ENCODE data around the gene SALL2.

Gene SALL2

GRCh38 chr14:21524575-21525490 lies 1.3 kb downstream of the SALL2 start:
- no peak for TF ChIP-seq TEAD4 (IDR thresholded peaks at IDR 0.05)
- no peak for TF ChIP-seq REST (IDR thresholded peaks at IDR 0.05; ENCODE audit: low read depth)
- no peak for TF ChIP-seq ZBTB7A (IDR thresholded peaks at IDR 0.05; ENCODE audit: low read depth)
- TF ChIP-seq TAF1 (IDR thresholded peaks at IDR 0.05; ENCODE audit: low read depth), result no peak
- TF ChIP-seq FOXM1 (IDR thresholded peaks at IDR 0.05; ENCODE audit: borderline replicate concordance, low read depth), result no peak
- TF ChIP-seq CEBPB (IDR thresholded peaks at IDR 0.05), result no peak
- no peak for TF ChIP-seq YY1 (IDR thresholded peaks at IDR 0.05; ENCODE audit: low read depth)
- no peak for TF ChIP-seq RAD21 (IDR thresholded peaks at IDR 0.05; ENCODE audit: low read depth)

- TF ChIP-seq CEBPB (IDR thresholded peaks at IDR 0.05) (no peak), RAD21 (IDR thresholded peaks at IDR 0.05; ENCODE audit: low read depth) (no peak), REST (IDR thresholded peaks at IDR 0.05; ENCODE audit: low read depth) (no peak)
Observed at GRCh38 chr14:21523203-21523602, 2.9 kb downstream of the SALL2 start.

GRCh38 chr14:21521501-21521900 lies 4.6 kb downstream of the SALL2 start:
- no peak for TF ChIP-seq NFIC (IDR thresholded peaks at IDR 0.05)
- TF ChIP-seq, protein P1, sequence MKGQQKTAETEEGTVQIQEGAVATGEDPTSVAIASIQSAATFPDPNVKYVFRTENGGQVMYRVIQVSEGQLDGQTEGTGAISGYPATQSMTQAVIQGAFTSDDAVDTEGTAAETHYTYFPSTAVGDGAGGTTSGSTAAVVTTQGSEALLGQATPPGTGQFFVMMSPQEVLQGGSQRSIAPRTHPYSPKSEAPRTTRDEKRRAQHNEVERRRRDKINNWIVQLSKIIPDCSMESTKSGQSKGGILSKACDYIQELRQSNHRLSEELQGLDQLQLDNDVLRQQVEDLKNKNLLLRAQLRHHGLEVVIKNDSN (IDR thresholded peaks at IDR 0.05), result no peak
- TF ChIP-seq TAF1 (IDR thresholded peaks at IDR 0.05; ENCODE audit: low read depth), result no peak
- TF ChIP-seq, protein P2, sequence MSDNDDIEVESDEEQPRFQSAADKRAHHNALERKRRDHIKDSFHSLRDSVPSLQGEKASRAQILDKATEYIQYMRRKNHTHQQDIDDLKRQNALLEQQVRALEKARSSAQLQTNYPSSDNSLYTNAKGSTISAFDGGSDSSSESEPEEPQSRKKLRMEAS (IDR thresholded peaks at IDR 0.05), result no peak
- no peak for TF ChIP-seq FOXM1 (IDR thresholded peaks at IDR 0.05; ENCODE audit: borderline replicate concordance, low read depth)
- TF ChIP-seq REST (IDR thresholded peaks at IDR 0.05; ENCODE audit: low read depth), result no peak

GRCh38 chr14:21520767-21521166 lies 5.4 kb downstream of the SALL2 start:
- no peak for TF ChIP-seq FOXM1 (IDR thresholded peaks at IDR 0.05; ENCODE audit: borderline replicate concordance, low read depth)
- no peak for TF ChIP-seq NFIC (IDR thresholded peaks at IDR 0.05)
- no peak for TF ChIP-seq YY1 (IDR thresholded peaks at IDR 0.05; ENCODE audit: low read depth)
- TF ChIP-seq ZBTB7A (IDR thresholded peaks at IDR 0.05; ENCODE audit: low read depth), result no peak
- TF ChIP-seq EP300 (IDR thresholded peaks at IDR 0.05; ENCODE audit: borderline replicate concordance), result no peak
- no peak for TF ChIP-seq EGR1 (IDR thresholded peaks at IDR 0.05)
- no peak for TF ChIP-seq TEAD4 (IDR thresholded peaks at IDR 0.05)
- TF ChIP-seq TAF1 (IDR thresholded peaks at IDR 0.05; ENCODE audit: low read depth), result no peak
- TF ChIP-seq, protein P2 (IDR thresholded peaks at IDR 0.05), result no peak
- TF ChIP-seq CREB1 (IDR thresholded peaks at IDR 0.05; ENCODE audit: low read depth), result no peak
- TF ChIP-seq CEBPB (IDR thresholded peaks at IDR 0.05), result no peak
- TF ChIP-seq REST (IDR thresholded peaks at IDR 0.05; ENCODE audit: low read depth), result no peak
- TF ChIP-seq, protein P1 (IDR thresholded peaks at IDR 0.05), result no peak
- TF ChIP-seq TCF12 (IDR thresholded peaks at IDR 0.05; ENCODE audit: low read depth), result no peak
- no peak for TF ChIP-seq RAD21 (IDR thresholded peaks at IDR 0.05; ENCODE audit: low read depth)

All from Ishikawa (cell line).